CD8-positive, alpha-beta memory T cell (primary cell): Measurements from ENCODE around the gene C10orf105. TPM values are rescaled to one million over a fixed set of nuclear protein-coding genes. Genes with fewer than 3 reads are reported as not detected.

Experiments used
- CTCF ChIA-PET: fragments of 350-600 bp; sonication (Branson Sonifier 250); formaldehyde crosslinking; loops from one replicate; lab custom pipeline; 2021; ENCODE audit warnings: antibody characterized with exemption; lab: Charles Lee
- POLR2A ChIA-PET: fragments of 350-600 bp; sonication (Branson Sonifier 250); formaldehyde crosslinking; loops from one replicate; lab custom pipeline; 2021; ENCODE audit warnings: antibody characterized with exemption; lab: Charles Lee
- DNase-seq, 5 donors: peaks; one replicate each; pipeline versions ENCODE4 v3.0.0 to v3.0.0-alpha.2; 2020 to 2022; ENCODE audit warnings: mixed read lengths in 1 of 5
- H3K27ac ChIP-seq: one replicate; pipeline ENCODE4 v1.7.0; 2013; ENCODE audit warnings: low read depth, mild to moderate bottlenecking, low read length, moderate library complexity
- H3K27me3 ChIP-seq: 2 replicates; pipeline ENCODE4 v1.7.0; 2013; ENCODE audit warnings: low read length, mild to moderate bottlenecking; ENCODE audit not compliant: insufficient read depth, poor library complexity, severe bottlenecking
- H3K36me3 ChIP-seq: 2 replicates; pipeline ENCODE4 v1.7.0; 2013; ENCODE audit warnings: mild to moderate bottlenecking, low read length, moderate library complexity; ENCODE audit not compliant: insufficient read depth
- H3K4me1 ChIP-seq: 2 replicates; pipeline ENCODE4 v1.7.0; 2013; ENCODE audit warnings: mild to moderate bottlenecking, low read length, moderate library complexity; ENCODE audit not compliant: insufficient read depth
- H3K4me3 ChIP-seq: 2 replicates; pipeline ENCODE4 v1.7.0; 2013; ENCODE audit warnings: mild to moderate bottlenecking, low read length
- H3K9me3 ChIP-seq: 2 replicates; pipeline ENCODE4 v1.7.0; 2013; ENCODE audit warnings: mild to moderate bottlenecking, low read length
- H3K27ac Mint-ChIP-seq, 8 donors: one replicate each; pipeline ENCODE4 v1.8.0; 2020 to 2021; ENCODE audit warnings: mixed read lengths in 8 of 8, mild to moderate bottlenecking in 6 of 8, inconsistent platforms in 3 of 8, moderate library complexity in 3 of 8
- H3K27me3 Mint-ChIP-seq, 2 donors: one replicate each; pipeline ENCODE4 v1.8.0; 2020 to 2021; ENCODE audit warnings: mixed read lengths in 2 of 2, mild to moderate bottlenecking in 1 of 2, moderate library complexity in 1 of 2
- H3K36me3 Mint-ChIP-seq, 3 donors: one replicate each; pipeline ENCODE4 v1.8.0; 2020 to 2021; ENCODE audit warnings: mixed read lengths in 3 of 3, inconsistent platforms in 1 of 3, mild to moderate bottlenecking in 1 of 3
- H3K4me1 Mint-ChIP-seq, 3 donors: one replicate each; pipeline ENCODE4 v1.8.0; 2020 to 2021; ENCODE audit warnings: mixed read lengths in 3 of 3, inconsistent platforms in 1 of 3, mild to moderate bottlenecking in 1 of 3
- H3K4me3 Mint-ChIP-seq, 7 donors: one replicate each; pipeline ENCODE4 v1.8.0; 2020 to 2021; ENCODE audit warnings: mixed read lengths in 7 of 7, mild to moderate bottlenecking in 6 of 7, moderate library complexity in 4 of 7, inconsistent platforms in 2 of 7
- H3K9me3 Mint-ChIP-seq, 5 donors: one replicate each; pipeline ENCODE4 v1.8.0; 2020 to 2022; ENCODE audit warnings: mixed read lengths in 5 of 5, mild to moderate bottlenecking in 3 of 5, moderate library complexity in 2 of 5, inconsistent platforms in 1 of 5
- polyA plus RNA-seq: library from polyadenylated mRNA; unstranded; fragments of 300-500 nt; fragmentation: Illumina TruSeq; gene quantifications from one replicate; pipeline ENCODE4 v1.2.3, GENCODE V29; 2021
- total RNA-seq, 2 experiments: library from RNA; stranded (reverse); gene quantifications; one replicate each; pipeline ENCODE4 v1.2.3, GENCODE V29; 2021

The C10orf105 gene
- total and polyA plus RNA-seq, 3 experiments from 2014 or later, result 0.04 to 0.23 (median 0.11) TPM

DNA sequence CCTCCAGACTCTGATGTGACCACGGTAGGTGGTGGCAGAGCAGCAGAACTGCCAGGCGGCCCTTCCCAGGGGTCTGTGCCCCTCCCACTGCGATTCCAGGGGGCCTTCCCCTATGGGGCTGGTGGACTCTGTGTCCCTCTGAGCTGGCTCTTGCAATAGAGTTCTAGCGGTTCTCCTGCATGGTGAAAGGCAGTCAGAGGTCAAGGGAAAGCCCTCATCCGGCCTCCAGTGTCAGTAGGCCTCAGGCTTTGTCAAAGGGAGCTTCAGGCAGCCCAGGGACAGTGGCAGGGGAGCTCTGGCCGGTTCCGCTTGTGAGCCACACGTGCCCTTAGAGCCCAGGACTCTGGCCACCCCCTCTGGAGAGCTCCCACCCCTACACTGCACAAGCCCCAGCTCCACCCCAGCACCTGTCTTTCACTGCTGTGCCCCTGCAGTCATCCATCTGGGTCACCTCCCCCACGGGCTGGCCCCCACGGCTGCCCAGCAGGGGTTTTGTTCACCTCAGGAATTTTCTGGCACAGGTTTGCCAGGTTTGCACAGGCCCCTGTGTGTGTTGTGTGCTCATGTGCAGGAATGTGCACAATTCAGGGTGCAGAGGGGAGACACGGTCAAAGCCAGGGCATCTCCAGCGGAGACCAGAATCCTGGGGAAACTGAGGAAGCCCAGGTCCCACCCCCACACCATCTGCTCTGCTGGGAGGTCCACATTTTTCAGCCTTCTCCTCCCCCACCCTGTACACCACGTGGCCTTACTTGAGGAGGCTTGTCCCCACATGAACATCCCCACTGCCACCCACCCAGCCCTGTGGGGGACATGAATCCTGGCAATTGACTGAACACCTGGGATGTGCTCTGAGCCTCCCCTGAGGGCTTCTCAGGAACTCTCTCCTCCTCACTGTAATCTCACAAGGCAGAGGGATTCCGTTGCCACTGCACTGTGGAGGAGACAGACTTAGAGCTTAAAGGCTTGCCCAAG is 23.8 kb downstream of the C10orf105 start:
- ChIA-PET CTCF (interaction anchor here (0.8 to 9.6 kb wide), 23 partner anchors 9 to 297 kb away, joined by 3 to 160 read pairs (median 5); partner anchors contain the start of genes C10orf105 and VSIR), POLR2A (interaction anchor here (0.9 to 1.7 kb wide), 5 partner anchors 15 to 79 kb away, joined by 3 to 6 read pairs (median 3); partner anchors contain the start of gene VSIR)
- no peak overlapping the region for H3K4me3 ChIP-seq
- H3K27me3 Mint-ChIP-seq, result no peaks in the 10 kb centered on the region
- peak overlapping the region in 4 of 8 donors; percentile 19 to 83 (median 30) for H3K27ac Mint-ChIP-seq
- no peaks in the 10 kb centered on the region for H3K27me3 ChIP-seq
- no peak overlapping the region for H3K27ac ChIP-seq
- peaks cover 44 to 62% (median 52%) of the 10 kb centered on the region in 3 donors for H3K4me1 Mint-ChIP-seq
- H3K9me3 ChIP-seq, result no peaks in the 10 kb centered on the region
- H3K4me3 Mint-ChIP-seq, result peak overlapping the region in 1 of 7 donors; percentile 16
- no peaks in the 10 kb centered on the region for H3K36me3 Mint-ChIP-seq
- no peaks in the 10 kb centered on the region for H3K36me3 ChIP-seq
- peaks cover 54% of the 10 kb centered on the region for H3K4me1 ChIP-seq
- DNase-seq, result no peak
- peaks cover 0 to 3% (median 0%) of the 10 kb centered on the region in 5 donors for H3K9me3 Mint-ChIP-seq

DNA sequence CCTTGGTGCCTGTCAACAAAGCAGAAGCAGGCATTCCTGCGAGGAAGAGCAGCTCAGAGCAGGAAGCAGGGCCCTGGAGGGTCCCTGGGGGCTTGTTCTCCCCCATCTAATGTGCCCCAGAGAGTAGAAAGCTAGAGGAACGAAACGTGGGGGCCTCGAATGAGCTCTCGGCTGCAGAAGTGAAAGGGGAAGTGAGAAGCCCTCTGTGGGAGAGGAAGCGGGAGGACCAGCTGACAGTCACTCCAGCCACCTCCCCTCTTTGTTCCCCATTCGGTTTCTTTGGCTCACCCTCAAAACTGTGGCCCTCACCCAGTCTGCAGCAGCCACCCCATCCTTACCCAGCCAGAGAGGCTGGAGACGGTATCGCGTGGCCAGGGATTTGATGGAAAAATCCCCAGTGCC is 25.0 kb downstream of the C10orf105 start:
- Histone ChIP-seq H3K36me3 (no peaks in the 10 kb centered on the region), H3K4me1 (peaks cover 54% of the 10 kb centered on the region), H3K9me3 (no peaks in the 10 kb centered on the region), H3K27me3 (no peaks in the 10 kb centered on the region), H3K4me3 (peak overlapping the region; percentile 55), H3K27ac (no peak overlapping the region)
- Mint-ChIP-seq H3K9me3 (peaks cover 0 to 3% (median 0%) of the 10 kb centered on the region in 5 donors), H3K27ac (peak overlapping the region; percentile 61 to 96 (median 85)), H3K4me3 (peak overlapping the region; percentile 38 to 85 (median 69)), H3K36me3 (no peaks in the 10 kb centered on the region), H3K4me1 (peaks cover 44 to 59% (median 52%) of the 10 kb centered on the region in 3 donors), H3K27me3 (no peaks in the 10 kb centered on the region)
- DNase-seq, result peak in 4 of 5 donors; percentile 20 to 57 (median 38)
- ChIA-PET CTCF (interaction anchor here (0.8 to 9.6 kb wide), 11 partner anchors 8 to 202 kb away, joined by 3 to 160 read pairs (median 3); partner anchors contain the start of gene VSIR), POLR2A (interaction anchor here (1.2 to 1.7 kb wide), 3 partner anchors 18 to 79 kb away, joined by 3 to 6 read pairs (median 3); partner anchors contain the start of gene VSIR)

DNA sequence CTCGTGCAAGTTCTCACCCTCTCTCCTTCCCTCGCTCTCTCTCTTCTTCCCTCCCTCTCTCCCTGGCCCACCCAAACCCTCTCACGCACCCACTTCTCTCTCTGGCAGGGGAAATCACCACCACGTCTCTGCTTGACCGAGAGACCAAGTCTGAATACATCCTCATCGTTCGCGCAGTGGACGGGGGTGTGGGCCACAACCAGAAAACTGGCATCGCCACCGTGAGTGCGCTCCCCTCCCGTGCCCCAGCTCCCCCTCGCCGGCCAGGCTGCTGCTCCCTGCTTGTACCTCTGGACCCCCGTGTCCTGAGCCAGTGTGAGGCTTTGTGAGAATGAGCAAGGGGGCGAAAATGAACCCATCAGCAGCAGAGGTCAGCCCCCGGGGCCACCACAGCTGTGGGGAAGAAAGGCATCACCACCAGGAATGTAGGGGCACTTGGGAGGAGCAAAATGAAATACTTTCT is 25.5 kb downstream of the C10orf105 start:
- ChIA-PET CTCF (interaction anchor here (0.8 to 9.6 kb wide), 9 partner anchors 8 to 202 kb away, joined by 3 to 160 read pairs (median 4); partner anchors contain the start of gene VSIR), POLR2A (interaction anchor here (1.2 to 1.5 kb wide), 2 partner anchors 19 to 75 kb away, joined by 3 read pairs; no protein-coding TSS in a partner anchor)
- Mint-ChIP-seq H3K36me3 (no peaks in the 10 kb centered on the region), H3K4me1 (peaks cover 40 to 54% (median 47%) of the 10 kb centered on the region in 3 donors), H3K27ac (peak overlapping the region; percentile 0 to 96 (median 82)), H3K4me3 (peak overlapping the region in 6 of 7 donors; percentile 38 to 85 (median 68)), H3K9me3 (peaks cover 0 to 3% (median 0%) of the 10 kb centered on the region in 5 donors), H3K27me3 (no peaks in the 10 kb centered on the region)
- no peak for DNase-seq
- H3K27ac ChIP-seq, result no peak overlapping the region
- no peaks in the 10 kb centered on the region for H3K9me3 ChIP-seq
- peaks cover 50% of the 10 kb centered on the region for H3K4me1 ChIP-seq
- no peaks in the 10 kb centered on the region for H3K27me3 ChIP-seq
- H3K4me3 ChIP-seq, result peak overlapping the region; percentile 55
- H3K36me3 ChIP-seq, result no peaks in the 10 kb centered on the region

DNA sequence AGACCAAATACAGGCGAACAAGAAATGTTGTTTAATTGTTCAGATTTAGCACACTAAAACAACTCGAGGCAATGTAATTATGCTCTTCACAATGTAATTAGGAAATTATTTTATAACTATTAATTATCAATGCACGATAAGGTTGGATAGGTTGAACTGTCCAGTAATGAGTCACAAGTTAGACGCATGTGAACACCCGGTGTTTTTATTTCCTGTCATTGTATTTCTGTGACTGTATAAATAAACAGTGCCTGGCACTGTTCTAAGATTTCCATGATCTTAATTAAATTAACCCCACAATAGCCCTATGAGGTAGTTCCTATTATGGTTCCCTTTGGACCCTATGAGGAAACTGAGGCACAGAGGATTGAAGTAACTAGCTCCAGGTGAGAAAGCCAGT is 26.2 kb downstream of the C10orf105 start:
- ChIA-PET POLR2A (no interaction called here), CTCF (interaction anchor here (1.7 to 9.6 kb wide), 3 partner anchors 16 to 80 kb away, joined by 3 to 160 read pairs (median 90); partner anchors contain the start of gene VSIR)
- no peaks in the 10 kb centered on the region for H3K9me3 ChIP-seq
- DNase-seq, result no peak
- H3K27ac ChIP-seq, result no peak overlapping the region
- no peaks in the 10 kb centered on the region for H3K36me3 Mint-ChIP-seq
- H3K36me3 ChIP-seq, result no peaks in the 10 kb centered on the region
- no peak overlapping the region for H3K4me3 ChIP-seq
- no peaks in the 10 kb centered on the region for H3K27me3 ChIP-seq
- H3K9me3 Mint-ChIP-seq, result peaks cover 0 to 3% (median 0%) of the 10 kb centered on the region in 5 donors
- peak overlapping the region in 4 of 7 donors; percentile 23 to 47 (median 34) for H3K4me3 Mint-ChIP-seq
- peaks cover 43% of the 10 kb centered on the region for H3K4me1 ChIP-seq
- H3K4me1 Mint-ChIP-seq, result peaks cover 33 to 47% (median 40%) of the 10 kb centered on the region in 3 donors
- H3K27me3 Mint-ChIP-seq, result no peaks in the 10 kb centered on the region
- H3K27ac Mint-ChIP-seq, result peak overlapping the region in 4 of 8 donors; percentile 43 to 73 (median 66)

DNA sequence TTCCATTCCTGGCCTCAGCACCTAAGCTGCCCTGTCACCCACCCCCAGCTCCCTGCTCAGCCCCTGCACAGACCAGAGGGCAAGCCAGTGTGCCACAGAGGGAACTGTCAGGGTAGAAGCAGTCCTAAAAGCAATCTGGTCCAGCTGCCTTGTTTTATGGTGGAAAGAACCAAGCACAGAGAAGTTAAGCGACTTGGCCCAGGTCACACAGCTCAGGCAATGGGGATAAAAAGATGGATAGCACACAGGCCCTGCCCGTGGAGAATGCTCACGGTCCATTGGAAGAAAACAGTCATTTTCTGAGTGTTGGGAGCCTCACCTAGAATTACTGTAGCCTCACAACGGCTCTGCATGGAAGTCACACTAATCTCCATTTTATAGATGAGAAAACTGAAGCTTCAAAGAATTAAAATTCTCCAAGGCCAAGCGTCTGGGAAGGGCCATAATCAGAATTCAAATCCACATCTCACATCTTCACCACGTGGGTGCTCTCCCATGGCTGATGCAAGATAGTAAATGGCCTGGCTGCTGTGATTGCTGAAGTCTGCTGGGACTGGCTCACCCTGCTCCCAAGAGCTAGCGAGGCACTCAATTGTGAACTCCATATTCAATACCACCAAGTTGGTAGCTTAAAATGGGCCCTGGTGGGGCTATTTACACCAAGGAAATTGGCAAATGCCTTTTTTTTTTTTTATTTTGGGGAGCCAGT is 26.8 kb downstream of the C10orf105 start:
- Mint-ChIP-seq H3K27ac (peak overlapping the region in 2 of 8 donors; percentile 23 to 29), H3K36me3 (peaks cover 0 to 2% (median 0%) of the 10 kb centered on the region in 3 donors), H3K9me3 (peaks cover 0 to 6% (median 5%) of the 10 kb centered on the region in 5 donors), H3K4me1 (peaks cover 30 to 41% (median 34%) of the 10 kb centered on the region in 3 donors), H3K4me3 (no peak overlapping the region), H3K27me3 (no peaks in the 10 kb centered on the region)
- POLR2A ChIA-PET, result no interaction called here
- DNase-seq, result no peak
- H3K27ac ChIP-seq, result no peak overlapping the region
- peaks cover 37% of the 10 kb centered on the region for H3K4me1 ChIP-seq
- H3K27me3 ChIP-seq, result no peaks in the 10 kb centered on the region
- H3K4me3 ChIP-seq, result no peak overlapping the region
- no peaks in the 10 kb centered on the region for H3K36me3 ChIP-seq
- CTCF ChIA-PET, result interaction anchor here (1.2 to 9.6 kb wide), 4 partner anchors 17 to 80 kb away, joined by 3 to 160 read pairs (median 46); partner anchors contain the start of gene VSIR
- H3K9me3 ChIP-seq, result no peaks in the 10 kb centered on the region

DNA sequence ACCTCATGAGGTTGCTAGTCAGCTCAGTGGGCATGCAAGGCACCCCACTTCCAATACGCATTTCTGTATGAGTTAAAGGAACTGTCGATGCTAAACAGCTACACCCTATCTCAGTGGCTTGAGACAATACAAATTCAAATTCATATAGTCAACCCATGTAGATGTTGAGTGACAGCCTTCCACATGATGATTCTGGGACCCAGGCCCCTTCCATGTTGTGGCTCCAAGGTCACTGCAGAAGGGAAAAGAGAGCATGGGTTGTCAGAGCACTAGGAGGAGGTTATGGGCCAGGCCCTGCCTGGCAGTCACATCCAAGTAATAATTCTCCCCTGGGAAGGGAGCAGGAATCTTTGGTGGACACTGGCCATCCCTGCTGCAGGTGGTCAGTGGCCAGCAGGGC is 28.2 kb downstream of the C10orf105 start:
- CTCF ChIA-PET, result interaction anchor here (1.2 to 9.6 kb wide), 3 partner anchors 34 to 119 kb away, joined by 3 to 90 read pairs (median 3); partner anchors contain the start of gene VSIR
- H3K9me3 ChIP-seq, result no peaks in the 10 kb centered on the region
- no peaks in the 10 kb centered on the region for H3K36me3 ChIP-seq
- peaks cover 0 to 2% (median 0%) of the 10 kb centered on the region in 3 donors for H3K36me3 Mint-ChIP-seq
- no peak overlapping the region for H3K4me3 ChIP-seq
- POLR2A ChIA-PET, result interaction anchor here (0.7 kb wide), 1 partner anchor 93 kb away, joined by 3 read pairs; no protein-coding TSS in a partner anchor
- no peak overlapping the region for H3K27ac ChIP-seq
- peaks cover 17 to 27% (median 21%) of the 10 kb centered on the region in 3 donors for H3K4me1 Mint-ChIP-seq
- DNase-seq, result no peak
- peaks cover 0 to 6% (median 5%) of the 10 kb centered on the region in 5 donors for H3K9me3 Mint-ChIP-seq
- peaks cover 24% of the 10 kb centered on the region for H3K4me1 ChIP-seq
- H3K27me3 Mint-ChIP-seq, result no peaks in the 10 kb centered on the region
- peak overlapping the region in 1 of 8 donors; percentile 44 for H3K27ac Mint-ChIP-seq
- no peaks in the 10 kb centered on the region for H3K27me3 ChIP-seq
- H3K4me3 Mint-ChIP-seq, result peak overlapping the region in 1 of 7 donors; percentile 13
